ENCODE data around the gene PNPLA5. TPM values are rescaled to one million over a fixed set of nuclear protein-coding genes. Genes with fewer than 3 reads are reported as not detected.

PNPLA5 gene
- total RNA-seq, 1 experiment from 2014 or later = not detected

GRCh38 chr22:43852573-43853327 is 39.1 kb downstream of the PNPLA5 start:
- in situ Hi-C loops (cut with HindIII; ENCODE audit: low pct_unique_long_range_greater_than_20kb, low sequenced_read_pairs) (no loop called here), intact Hi-C loops (cut with micrococcal nuclease; ENCODE audit: unreplicated experiment) (no loop called here)
- no TSS peak for BruUV-seq (replicated peaks)
- H3K4me1 ChIP-seq (ENCODE audit: control insufficient read depth, insufficient read depth, low read length) = no peaks in the 10 kb centered on the region
- H3K9me3 ChIP-seq (ENCODE audit: control insufficient read depth, insufficient read depth, low read depth, low read length) = no peaks in the 10 kb centered on the region
- no peaks in the 10 kb centered on the region for H3K36me3 ChIP-seq (ENCODE audit: control insufficient read depth, insufficient read depth, low read length)
- CTCF ChIA-PET = no interaction called here
- H3K27ac ChIP-seq (ENCODE audit: low read length) = no peak overlapping the region
- DNase-seq (ENCODE audit: low read depth, low spot score) (no peak), ATAC-seq (no peak)
- H3K4me3 ChIP-seq (ENCODE audit: low read depth in 2 of 2, low read length in 2 of 2) = no peak overlapping the region
- no peaks in the 10 kb centered on the region for H3K27me3 ChIP-seq (ENCODE audit: control insufficient read depth, insufficient read depth, low read length)
- no peak for TF ChIP-seq CTCF (IDR thresholded peaks at IDR 0.05)
- TF ChIP-seq SIN3A (IDR thresholded peaks at IDR 0.05; ENCODE audit: borderline replicate concordance, insufficient read depth, low read depth, low read length) = no peak
- no peak for TF ChIP-seq REST (IDR thresholded peaks at IDR 0.05; ENCODE audit: insufficient read depth in 1 of 2, low read depth in 2 of 2, low read length in 1 of 2)
- no peak for TF ChIP-seq TCF7L2 (IDR thresholded peaks at IDR 0.05; ENCODE audit: low read depth, low read length)
- TF ChIP-seq POLR2AphosphoS5 (IDR thresholded peaks at IDR 0.05; ENCODE audit: low read depth, low read length) = no peak
- POLR2A ChIA-PET = no interaction called here

GRCh38 chr22:43851979-43852307 is 39.9 kb downstream of the PNPLA5 start:
- ATAC-seq (no peak), DNase-seq (ENCODE audit: low read depth, low spot score) (no peak)
- TF ChIP-seq CTCF (IDR thresholded peaks at IDR 0.05) = no peak
- TF ChIP-seq TCF7L2 (IDR thresholded peaks at IDR 0.05; ENCODE audit: low read depth, low read length) = no peak
- TF ChIP-seq POLR2AphosphoS5 (IDR thresholded peaks at IDR 0.05; ENCODE audit: low read depth, low read length) = no peak
- no peak for TF ChIP-seq REST (IDR thresholded peaks at IDR 0.05; ENCODE audit: insufficient read depth in 1 of 2, low read depth in 2 of 2, low read length in 1 of 2)
- no peak for TF ChIP-seq SIN3A (IDR thresholded peaks at IDR 0.05; ENCODE audit: borderline replicate concordance, insufficient read depth, low read depth, low read length)
- intact Hi-C loops (cut with micrococcal nuclease; ENCODE audit: unreplicated experiment) (no loop called here), in situ Hi-C loops (cut with HindIII; ENCODE audit: low pct_unique_long_range_greater_than_20kb, low sequenced_read_pairs) (no loop called here)
- H3K4me3 ChIP-seq (ENCODE audit: low read depth in 2 of 2, low read length in 2 of 2) = no peak overlapping the region
- H3K27ac ChIP-seq (ENCODE audit: low read length) = no peak overlapping the region
- H3K9me3 ChIP-seq (ENCODE audit: control insufficient read depth, insufficient read depth, low read depth, low read length) = no peaks in the 10 kb centered on the region
- no peaks in the 10 kb centered on the region for H3K27me3 ChIP-seq (ENCODE audit: control insufficient read depth, insufficient read depth, low read length)
- no peaks in the 10 kb centered on the region for H3K36me3 ChIP-seq (ENCODE audit: control insufficient read depth, insufficient read depth, low read length)
- BruUV-seq (replicated peaks) = no TSS peak
- no peaks in the 10 kb centered on the region for H3K4me1 ChIP-seq (ENCODE audit: control insufficient read depth, insufficient read depth, low read length)
- ChIA-PET CTCF (no interaction called here), POLR2A (no interaction called here)

Data from Panc1 (cell line).